ENCODE measurements around the gene ASXL2.

The ASXL2 gene

GRCh38 chr2:25738383-25739343, 139.6 kb downstream of the ASXL2 start:
- no peak for DNase-seq
- Mint-ChIP-seq H3K4me3 (no peak overlapping the region), H3K36me3 (peaks cover 28 to 38% of the 10 kb centered on the region in 2 donors), H3K27me3 (no peaks in the 10 kb centered on the region), H3K27ac (no peak overlapping the region), H3K9me3 (no peaks in the 10 kb centered on the region), H3K4me1 (peaks cover 12 to 13% of the 10 kb centered on the region in 2 donors)
- no peak for ATAC-seq (replicated peaks)

DNA sequence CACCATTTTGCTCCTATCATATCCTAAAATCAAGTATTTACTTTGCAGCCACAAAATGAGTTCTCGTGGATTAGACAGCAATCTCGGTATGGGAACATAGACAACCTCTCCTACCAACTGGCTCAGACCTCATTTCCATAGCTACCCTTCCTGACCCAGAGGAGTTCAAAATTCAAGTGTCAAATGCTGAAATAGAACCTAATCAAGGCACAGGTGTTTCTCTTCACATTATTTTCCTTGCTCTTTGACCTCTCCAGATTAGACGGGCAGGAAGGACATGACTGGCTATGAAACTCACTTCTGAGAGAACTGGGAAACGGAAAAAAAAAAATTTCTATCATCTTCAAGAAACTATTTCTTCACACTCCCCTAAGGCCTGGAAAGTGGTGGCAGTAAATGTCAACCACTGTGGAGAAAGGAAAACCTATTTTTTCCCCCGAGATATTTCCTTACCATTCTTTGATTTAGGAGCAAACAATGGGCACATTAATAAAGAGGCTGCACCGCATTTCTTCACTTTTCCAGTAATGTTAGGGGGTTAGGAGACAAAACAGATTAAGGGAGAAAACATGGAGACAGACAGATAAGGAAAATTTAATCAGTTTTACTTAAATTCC, 141.3 kb downstream of the ASXL2 start:
- Mint-ChIP-seq H3K36me3 (peaks cover 15 to 21% of the 10 kb centered on the region in 2 donors), H3K4me3 (no peak overlapping the region), H3K27me3 (no peaks in the 10 kb centered on the region), H3K4me1 (peaks cover 0 to 2% of the 10 kb centered on the region in 2 donors), H3K27ac (no peak overlapping the region), H3K9me3 (no peaks in the 10 kb centered on the region)
- ATAC-seq (replicated peaks) (no peak), DNase-seq (no peak)

GRCh38 chr2:25735835-25736234, 142.5 kb downstream of the ASXL2 start:
- H3K27ac Mint-ChIP-seq, result no peak overlapping the region
- ATAC-seq (replicated peaks) (no peak), DNase-seq (no peak)
- no peaks in the 10 kb centered on the region for H3K27me3 Mint-ChIP-seq
- peaks cover 12 to 16% of the 10 kb centered on the region in 2 donors for H3K36me3 Mint-ChIP-seq
- H3K9me3 Mint-ChIP-seq, result no peaks in the 10 kb centered on the region
- no peak overlapping the region for H3K4me3 Mint-ChIP-seq
- H3K4me1 Mint-ChIP-seq, result peaks cover 0 to 2% of the 10 kb centered on the region in 2 donors

DNA sequence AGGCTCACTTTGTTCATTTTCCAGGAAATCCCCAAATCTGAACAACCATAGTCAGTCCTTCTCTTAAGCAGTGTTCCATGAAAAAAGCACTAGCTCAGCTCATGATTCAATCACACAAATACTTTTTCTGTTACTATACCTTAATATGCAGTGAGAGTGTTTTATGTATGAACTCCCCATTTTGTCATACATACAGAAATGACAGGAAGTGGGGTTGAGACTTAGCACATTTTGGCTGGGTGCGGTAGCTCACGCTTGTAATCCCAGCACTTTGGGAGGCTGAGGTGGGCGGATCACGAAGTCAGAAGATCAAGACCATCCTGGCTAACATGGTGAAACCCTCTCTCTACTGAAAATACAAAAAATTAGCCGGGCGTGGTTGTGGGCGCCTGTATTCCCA, 149.7 kb downstream of the ASXL2 start:
- no peak for DNase-seq
- H3K4me1 Mint-ChIP-seq, result peaks cover 0 to 3% of the 10 kb centered on the region in 2 donors
- H3K36me3 Mint-ChIP-seq, result no peaks in the 10 kb centered on the region
- no peak for ATAC-seq (replicated peaks)
- H3K9me3 Mint-ChIP-seq, result no peaks in the 10 kb centered on the region
- H3K4me3 Mint-ChIP-seq, result no peak overlapping the region
- no peak overlapping the region for H3K27ac Mint-ChIP-seq
- peaks cover 0 to 5% of the 10 kb centered on the region in 2 donors for H3K27me3 Mint-ChIP-seq

GRCh38 chr2:25726522-25726921, 151.8 kb downstream of the ASXL2 start:
- ATAC-seq (replicated peaks), result peak; percentile 67 to 71
- no peaks in the 10 kb centered on the region for H3K9me3 Mint-ChIP-seq
- peaks cover 3 to 4% of the 10 kb centered on the region in 2 donors for H3K4me1 Mint-ChIP-seq
- peaks cover 0 to 9% of the 10 kb centered on the region in 2 donors for H3K27me3 Mint-ChIP-seq
- H3K27ac Mint-ChIP-seq, result no peak overlapping the region
- no peak for DNase-seq
- no peak overlapping the region for H3K4me3 Mint-ChIP-seq
- H3K36me3 Mint-ChIP-seq, result no peaks in the 10 kb centered on the region

- no peaks in the 10 kb centered on the region for H3K36me3 Mint-ChIP-seq
- H3K27me3 Mint-ChIP-seq, result peaks cover 0 to 11% of the 10 kb centered on the region in 2 donors
- H3K9me3 Mint-ChIP-seq, result no peaks in the 10 kb centered on the region
- no peak overlapping the region for H3K4me3 Mint-ChIP-seq
- no peak for ATAC-seq (replicated peaks)
- no peak for DNase-seq
- H3K4me1 Mint-ChIP-seq, result peaks cover 3 to 5% of the 10 kb centered on the region in 2 donors
- H3K27ac Mint-ChIP-seq, result no peak overlapping the region
These were observed 152.4 kb downstream of the ASXL2 start for GRCh38 chr2:25725877-25726276.

DNA sequence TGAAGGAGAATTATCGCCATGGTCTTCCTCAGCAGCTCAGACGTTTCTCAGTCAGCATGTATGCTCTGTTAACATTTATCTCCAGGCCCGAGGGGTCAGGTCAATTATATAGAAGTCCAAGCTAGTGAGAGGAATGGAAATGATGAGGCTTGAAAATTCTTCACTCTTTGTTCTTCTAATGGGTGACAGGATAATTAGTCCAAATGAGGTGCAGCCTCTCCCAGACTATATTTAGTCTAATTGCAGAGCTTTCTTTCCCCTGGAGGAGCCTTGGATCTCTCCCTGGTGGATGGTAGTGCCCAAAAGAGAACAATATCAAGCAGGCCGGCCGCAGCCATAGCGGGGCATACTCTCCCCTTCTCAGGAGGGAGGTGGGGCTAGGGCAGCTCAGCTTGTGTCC, 153.5 kb downstream of the ASXL2 start:
- no peaks in the 10 kb centered on the region for H3K9me3 Mint-ChIP-seq
- peaks cover 3 to 5% of the 10 kb centered on the region in 2 donors for H3K4me1 Mint-ChIP-seq
- no peak overlapping the region for H3K27ac Mint-ChIP-seq
- ATAC-seq (replicated peaks) (no peak), DNase-seq (no peak)
- peaks cover 3 to 14% of the 10 kb centered on the region in 2 donors for H3K27me3 Mint-ChIP-seq
- H3K4me3 Mint-ChIP-seq, result no peak overlapping the region
- no peaks in the 10 kb centered on the region for H3K36me3 Mint-ChIP-seq

DNA sequence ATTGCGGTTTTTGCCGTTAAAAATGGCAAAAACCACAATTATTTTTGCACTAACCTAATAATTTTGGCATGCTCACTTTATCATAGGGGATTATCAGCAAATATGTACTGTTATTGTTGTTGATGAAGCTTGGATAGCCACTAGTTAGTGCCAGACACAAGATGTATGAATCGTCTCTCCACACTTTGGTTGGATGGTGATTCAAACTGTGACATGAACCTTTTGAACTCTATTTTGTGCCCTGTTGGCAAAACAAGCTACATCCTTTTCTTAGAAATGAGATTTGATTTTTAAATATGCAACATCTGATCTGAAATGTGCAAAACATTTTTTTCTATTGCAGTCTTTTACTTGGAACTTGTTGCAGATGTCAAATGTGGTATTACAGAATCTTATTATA, 156.1 kb downstream of the ASXL2 start:
- H3K36me3 Mint-ChIP-seq, result no peaks in the 10 kb centered on the region
- H3K27ac Mint-ChIP-seq, result no peak overlapping the region
- H3K4me1 Mint-ChIP-seq, result peaks cover 3 to 5% of the 10 kb centered on the region in 2 donors
- no peak overlapping the region for H3K4me3 Mint-ChIP-seq
- no peaks in the 10 kb centered on the region for H3K9me3 Mint-ChIP-seq
- no peak for DNase-seq
- no peak for ATAC-seq (replicated peaks)
- peaks cover 4 to 12% of the 10 kb centered on the region in 2 donors for H3K27me3 Mint-ChIP-seq

DNA sequence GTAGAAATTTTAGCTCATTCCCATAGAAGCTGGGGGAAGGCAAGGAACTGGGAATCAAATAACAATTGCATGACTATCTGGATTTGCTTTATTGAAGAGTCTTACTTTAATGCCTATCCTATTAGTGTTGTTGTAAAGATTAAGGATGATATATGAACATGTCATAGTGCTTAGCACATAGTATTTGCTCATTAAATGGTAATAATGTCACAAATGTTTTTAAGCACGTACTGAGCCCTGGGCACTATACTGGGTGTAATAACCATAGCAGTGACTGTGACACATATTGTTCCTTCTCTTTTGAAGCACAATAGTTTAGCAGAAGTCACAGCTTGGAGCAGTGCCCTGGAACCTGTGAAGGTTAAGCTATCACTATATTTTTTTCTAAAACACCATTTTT, 157.7 kb downstream of the ASXL2 start:
- Mint-ChIP-seq H3K27me3 (peaks cover 4 to 12% of the 10 kb centered on the region in 2 donors), H3K36me3 (no peaks in the 10 kb centered on the region), H3K27ac (no peak overlapping the region), H3K4me1 (peaks cover 0 to 5% of the 10 kb centered on the region in 2 donors), H3K9me3 (no peaks in the 10 kb centered on the region), H3K4me3 (no peak overlapping the region)
- DNase-seq (no peak), ATAC-seq (replicated peaks) (no peak)

GRCh38 chr2:25714740-25715139, 163.5 kb downstream of the ASXL2 start:
- H3K27ac Mint-ChIP-seq, result no peak overlapping the region
- H3K27me3 Mint-ChIP-seq, result peaks cover 5 to 6% of the 10 kb centered on the region in 2 donors
- no peaks in the 10 kb centered on the region for H3K9me3 Mint-ChIP-seq
- H3K36me3 Mint-ChIP-seq, result no peaks in the 10 kb centered on the region
- ATAC-seq (replicated peaks), result no peak
- H3K4me3 Mint-ChIP-seq, result no peak overlapping the region
- DNase-seq, result no peak
- peaks cover 9 to 12% of the 10 kb centered on the region in 2 donors for H3K4me1 Mint-ChIP-seq

GRCh38 chr2:25712455-25712854, 165.8 kb downstream of the ASXL2 start:
- Mint-ChIP-seq H3K4me3 (no peak overlapping the region), H3K36me3 (no peaks in the 10 kb centered on the region), H3K4me1 (peaks cover 9 to 12% of the 10 kb centered on the region in 2 donors), H3K9me3 (no peaks in the 10 kb centered on the region), H3K27me3 (peaks cover 14 to 17% of the 10 kb centered on the region in 2 donors), H3K27ac (peak overlapping the region; percentile 28)
- no peak for ATAC-seq (replicated peaks)
- DNase-seq, result no peak

DNA sequence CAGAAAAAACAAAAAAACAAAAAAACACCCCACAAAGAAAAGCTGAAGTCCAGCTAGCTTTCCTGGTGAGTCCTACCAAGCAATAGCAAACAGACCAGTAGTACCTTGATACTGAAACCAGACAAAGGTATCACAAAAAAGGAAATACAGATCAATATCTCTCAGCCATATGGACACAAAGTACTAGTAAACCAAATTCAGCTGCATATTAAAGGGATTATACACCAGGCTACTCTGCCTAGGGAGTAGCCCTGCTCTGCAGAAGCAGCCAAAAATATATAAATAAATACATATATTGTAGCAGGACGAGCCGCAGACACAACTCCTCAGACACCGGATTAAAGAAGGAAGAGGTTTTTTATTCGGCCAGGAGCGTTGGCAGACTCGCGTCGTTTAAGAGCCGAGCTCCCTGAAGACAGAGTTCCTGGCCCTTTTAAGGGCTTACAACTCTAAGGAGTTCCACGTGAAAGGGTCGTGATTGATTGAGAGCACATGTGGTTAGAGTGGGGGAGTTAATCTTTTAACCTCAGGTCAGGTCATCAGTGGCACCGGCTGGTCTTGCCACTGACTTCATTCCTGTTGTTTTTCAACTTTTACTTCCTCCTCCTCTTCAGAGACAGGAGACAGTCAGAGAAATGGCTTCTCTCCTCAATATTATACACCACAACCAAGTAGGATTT, 166.5 kb downstream of the ASXL2 start:
- DNase-seq (peak; percentile 5), ATAC-seq (replicated peaks) (peak; percentile 46 to 66)
- Mint-ChIP-seq H3K36me3 (no peaks in the 10 kb centered on the region), H3K9me3 (no peaks in the 10 kb centered on the region), H3K27ac (peak overlapping the region; percentile 39), H3K4me3 (peak overlapping the region; percentile 58 to 70), H3K27me3 (peaks cover 14 to 17% of the 10 kb centered on the region in 2 donors), H3K4me1 (peaks cover 9 to 12% of the 10 kb centered on the region in 2 donors)

DNA sequence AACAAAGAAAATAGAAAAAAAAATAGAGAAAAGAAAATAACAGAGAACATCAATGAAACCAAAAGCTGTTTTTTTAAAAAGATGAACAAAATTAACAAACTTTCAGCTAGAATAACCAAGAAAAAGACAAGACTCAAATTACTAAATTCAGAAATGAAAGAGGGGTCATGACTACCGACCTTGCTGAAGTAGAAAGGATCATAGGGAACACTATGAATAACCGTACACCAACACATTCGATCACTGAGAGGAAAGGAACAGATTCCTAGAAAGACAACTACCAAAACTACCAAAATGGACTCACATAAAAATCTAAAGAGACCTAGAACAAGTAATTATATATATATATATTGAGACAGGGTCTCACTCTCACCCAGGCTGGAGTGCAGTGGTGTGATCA, 167.5 kb downstream of the ASXL2 start:
- Mint-ChIP-seq H3K27me3 (peaks cover 14 to 17% of the 10 kb centered on the region in 2 donors), H3K36me3 (no peaks in the 10 kb centered on the region), H3K27ac (no peak overlapping the region), H3K4me3 (no peak overlapping the region), H3K4me1 (peaks cover 9 to 12% of the 10 kb centered on the region in 2 donors), H3K9me3 (no peaks in the 10 kb centered on the region)
- no peak for ATAC-seq (replicated peaks)
- DNase-seq, result no peak

GRCh38 chr2:25709349-25709748, 168.9 kb downstream of the ASXL2 start:
- ATAC-seq (replicated peaks), result no peak
- Mint-ChIP-seq H3K27me3 (peaks cover 14 to 17% of the 10 kb centered on the region in 2 donors), H3K4me1 (peaks cover 9 to 12% of the 10 kb centered on the region in 2 donors), H3K9me3 (no peaks in the 10 kb centered on the region), H3K36me3 (no peaks in the 10 kb centered on the region), H3K4me3 (no peak overlapping the region), H3K27ac (no peak overlapping the region)
- DNase-seq, result no peak

All from stimulated activated naive B cell treated with anti-CD40 and anti-IgM and Interleukin-4, amounts not matched to agents 10 μg/mL and 1 μg/mL and 100 μg/mL, for 72 hours (primary cell).